Measurements from ENCODE around the gene TLE3.

The TLE3 gene

DNA sequence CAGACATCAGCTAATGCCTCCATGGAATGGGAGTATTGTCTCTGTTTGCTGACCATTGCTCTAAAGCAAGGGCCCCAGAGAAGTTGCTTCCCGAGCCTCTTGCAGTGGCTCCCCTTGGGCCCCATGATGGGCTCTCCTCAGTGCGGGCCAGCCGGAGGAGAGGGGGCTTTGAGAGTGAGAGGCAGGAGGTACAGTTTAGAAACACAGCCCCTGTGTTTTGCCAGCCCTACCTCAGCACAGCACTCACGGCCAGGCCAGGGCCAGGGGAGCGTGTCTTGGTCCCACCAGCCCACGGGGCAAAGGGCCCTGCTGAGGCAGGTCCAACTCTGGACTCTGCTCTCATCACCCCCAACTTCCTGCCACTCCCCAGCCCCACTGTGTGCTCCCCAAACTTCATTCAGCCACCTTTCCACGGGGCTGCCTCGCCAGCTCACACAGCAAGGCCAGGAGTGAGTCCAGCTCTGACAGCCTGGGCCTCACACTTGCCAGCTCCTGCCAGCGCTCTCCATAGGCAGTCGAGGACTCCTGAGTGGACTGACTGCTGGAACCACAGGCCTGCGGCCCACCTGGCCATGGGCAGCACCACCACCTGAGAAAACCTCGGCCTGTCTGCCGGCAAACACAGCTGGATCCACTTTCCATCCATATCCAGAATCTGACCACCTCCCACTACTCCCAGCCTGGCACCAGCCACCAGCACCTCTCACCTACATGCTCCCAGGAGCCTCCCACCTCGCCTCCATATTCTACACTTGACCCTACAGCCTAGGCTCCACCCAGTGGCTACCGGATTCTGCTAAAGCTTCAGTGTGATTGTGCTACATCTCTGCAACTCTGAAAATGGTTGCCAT is 99.0 kb downstream of the TLE3 start:
- DNase-seq = no peak

DNA sequence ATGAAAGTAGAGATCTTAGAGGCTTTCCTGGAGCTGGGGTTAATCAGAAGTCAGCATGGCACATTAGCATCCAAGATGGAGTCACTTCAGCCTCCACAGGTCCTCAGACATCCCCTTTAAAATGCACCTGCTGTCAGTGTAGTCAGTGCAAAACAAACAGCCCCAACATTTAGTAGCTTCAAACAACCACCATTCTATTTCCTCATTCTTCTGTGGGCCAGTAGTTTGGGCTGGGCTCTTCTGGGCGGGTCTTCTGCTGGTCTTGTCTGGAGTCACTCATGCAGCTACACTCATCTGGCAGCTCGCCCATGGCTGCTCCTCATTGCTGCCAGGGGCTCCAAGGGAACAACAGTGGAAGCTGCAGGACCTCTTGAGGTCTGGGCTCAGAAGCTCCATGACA is 99.9 kb downstream of the TLE3 start:
- DNase-seq = no peak

Data from 8988T (cell line).